Dermis blood vessel endothelial cell (primary cell): Measurements from ENCODE around the gene GVQW3. TPM values are rescaled to one million over a fixed set of nuclear protein-coding genes. Genes with fewer than 3 reads are reported as not detected.
A peak's percentile ranks its signal among the peaks of the same experiment; 100 is the strongest.
"Not testable (repeated sequence)": the region's sequence is repeated elsewhere in the genome, so short reads cannot be mapped to it uniquely, and the experiment has no call there.

Experiments
- DNase-seq: peaks from one replicate; pipeline ENCODE4 v3.0.0; 2010
- total RNA-seq: library from RNA; depleted of rRNA; stranded (reverse); fragments of >200 nt; gene quantifications from 2 replicates; pipeline ENCODE4 v1.2.3, GENCODE V29; 2014

Gene GVQW3
- total RNA-seq, 1 donor from 2014 or later, result 0.68 TPM

- no peak for DNase-seq
Observed at GRCh38 chr11:76391021-76391420, 9.9 kb downstream of the GVQW3 start.

- DNase-seq, result no peak
Observed at GRCh38 chr11:76391811-76392475, 10.8 kb downstream of the GVQW3 start.

- no peak for DNase-seq
Observed at GRCh38 chr11:76392870-76393269, 11.7 kb downstream of the GVQW3 start.

- no peak for DNase-seq
Observed at GRCh38 chr11:76394411-76394810, 13.3 kb downstream of the GVQW3 start.

- no peak for DNase-seq
Observed at GRCh38 chr11:76395296-76395695, 14.2 kb downstream of the GVQW3 start.

GRCh38 chr11:76397383-76397782 is 16.3 kb downstream of the GVQW3 start:
- no peak for DNase-seq

GRCh38 chr11:76400967-76401366 is 19.8 kb downstream of the GVQW3 start:
- no peak for DNase-seq

GRCh38 chr11:76401484-76401883 is 20.4 kb downstream of the GVQW3 start:
- DNase-seq, result not testable (repeated sequence)

- DNase-seq, result no peak
Observed at GRCh38 chr11:76406359-76406758, 25.2 kb downstream of the GVQW3 start.

GRCh38 chr11:76408171-76408965 is 27.2 kb downstream of the GVQW3 start:
- no peak for DNase-seq

GRCh38 chr11:76410851-76411357 is 29.8 kb downstream of the GVQW3 start:
- no peak for DNase-seq

GRCh38 chr11:76415073-76415472 is 34.0 kb downstream of the GVQW3 start:
- no peak for DNase-seq

- peak; percentile 23 for DNase-seq
Observed at GRCh38 chr11:76419896-76420295, 38.8 kb downstream of the GVQW3 start.

- no peak for DNase-seq
Observed at GRCh38 chr11:76424379-76424778, 43.3 kb downstream of the GVQW3 start.

- DNase-seq, result no peak
Observed at GRCh38 chr11:76424891-76425290, 43.8 kb downstream of the GVQW3 start.

GRCh38 chr11:76426660-76427059 is 45.5 kb downstream of the GVQW3 start:
- DNase-seq, result no peak

- DNase-seq, result no peak
Observed at GRCh38 chr11:76436020-76436419, 54.9 kb downstream of the GVQW3 start.

- DNase-seq, result peak; percentile 17
Observed at GRCh38 chr11:76443268-76443980, 62.3 kb downstream of the GVQW3 start.

- no peak for DNase-seq
Observed at GRCh38 chr11:76444065-76444383, 62.9 kb downstream of the GVQW3 start.

- peak; percentile 100 for DNase-seq
Observed at GRCh38 chr11:76444384-76445120, 63.4 kb downstream of the GVQW3 start, which contains the start of gene EMSY. TSS of gene EMSY (plus strand) at chr11:76445018. CDS start at chr11:76446939, 1,921 bp downstream.

GRCh38 chr11:76445121-76446084 is 64.3 kb downstream of the GVQW3 start:
- DNase-seq, result peak; percentile 95
